COLO829 (cell line): ENCODE results near the gene TP53.

Experiments
- DNase-seq: peaks from one replicate; pipeline ENCODE4 v3.0.0; 2012; ENCODE audit warnings: low spot score

The TP53 gene

DNA sequence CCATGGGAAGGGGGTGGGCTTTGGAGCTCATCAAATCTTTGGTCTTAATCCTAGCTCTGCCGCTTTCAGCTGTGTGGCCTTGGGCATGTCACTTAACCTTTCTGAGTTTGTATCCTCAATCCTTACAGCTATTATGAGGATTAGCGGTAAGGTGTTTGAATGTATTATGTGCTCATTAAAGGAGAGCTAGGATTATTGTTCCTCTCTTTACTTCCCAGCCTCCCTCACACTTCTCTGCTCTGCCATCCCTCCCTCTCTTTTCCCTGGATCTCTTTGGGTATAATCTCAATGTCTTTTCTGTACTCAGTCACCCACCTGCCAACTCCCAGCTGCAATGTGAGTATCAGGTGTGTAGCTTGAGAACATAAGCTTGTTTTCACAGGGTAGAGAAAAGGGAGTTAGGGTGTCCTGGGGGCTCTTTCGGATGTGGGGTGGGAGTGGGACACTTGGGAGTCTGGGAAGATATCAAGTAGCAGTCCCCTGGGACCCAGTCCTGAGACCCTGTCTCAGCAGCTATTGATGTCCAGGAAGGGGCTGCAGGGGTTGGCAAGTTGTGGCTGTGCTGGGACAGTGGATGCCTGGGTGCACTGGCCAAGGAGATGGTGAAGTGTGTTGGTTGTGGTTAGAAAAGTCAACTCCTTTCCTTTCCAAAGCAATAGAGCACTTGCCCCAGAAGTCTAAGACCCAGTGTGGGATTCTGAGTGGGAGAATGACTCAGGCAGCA, 19.5 kb upstream of the TP53 start:
- DNase-seq: no peak

DNA sequence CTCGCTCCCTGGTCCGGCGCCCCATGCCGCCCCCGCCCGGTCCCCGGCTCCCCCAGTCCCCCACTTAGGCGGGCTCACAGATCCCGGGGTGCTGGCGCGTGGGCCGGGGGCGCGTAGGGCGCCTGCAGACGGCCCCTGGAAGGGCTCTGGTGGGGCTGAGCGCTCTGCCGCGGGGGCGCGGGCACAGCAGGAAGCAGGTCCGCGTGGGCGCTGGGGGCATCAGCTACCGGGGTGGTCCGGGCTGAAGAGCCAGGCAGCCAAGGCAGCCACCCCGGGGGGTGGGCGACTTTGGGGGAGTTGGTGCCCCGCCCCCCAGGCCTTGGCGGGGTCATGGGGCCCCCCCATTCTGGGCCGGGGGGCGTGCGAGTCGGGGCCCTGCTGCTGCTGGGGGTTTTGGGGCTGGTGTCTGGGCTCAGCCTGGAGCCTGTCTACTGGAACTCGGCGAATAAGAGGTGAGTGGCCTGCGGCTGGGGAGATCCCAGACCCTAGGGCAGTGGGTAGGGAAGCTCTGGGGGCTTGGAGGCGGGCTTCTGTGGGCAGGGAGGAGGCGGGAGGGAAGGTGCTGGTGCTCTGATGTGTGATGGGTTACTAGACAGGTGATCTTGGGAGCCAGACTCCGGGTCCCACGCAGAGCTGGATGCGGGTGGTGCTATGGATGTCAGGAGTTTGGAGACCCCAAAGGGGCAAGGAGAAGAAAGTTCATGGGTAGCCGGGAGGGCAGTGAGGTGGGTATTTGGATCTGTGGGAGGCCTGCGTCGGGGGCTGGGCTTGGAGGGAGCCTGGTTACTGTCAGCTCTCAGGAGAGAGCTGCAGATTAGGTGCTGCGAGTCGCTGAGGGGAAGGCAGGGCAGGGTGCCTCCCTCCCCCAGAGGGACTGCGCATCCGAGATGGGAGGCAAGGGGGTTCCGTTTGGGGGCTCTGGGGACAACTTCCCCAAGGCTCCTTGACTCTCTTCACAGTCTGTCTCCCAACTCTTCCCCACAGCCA, 18.3 kb upstream of the TP53 start:
- no peak for DNase-seq

DNA sequence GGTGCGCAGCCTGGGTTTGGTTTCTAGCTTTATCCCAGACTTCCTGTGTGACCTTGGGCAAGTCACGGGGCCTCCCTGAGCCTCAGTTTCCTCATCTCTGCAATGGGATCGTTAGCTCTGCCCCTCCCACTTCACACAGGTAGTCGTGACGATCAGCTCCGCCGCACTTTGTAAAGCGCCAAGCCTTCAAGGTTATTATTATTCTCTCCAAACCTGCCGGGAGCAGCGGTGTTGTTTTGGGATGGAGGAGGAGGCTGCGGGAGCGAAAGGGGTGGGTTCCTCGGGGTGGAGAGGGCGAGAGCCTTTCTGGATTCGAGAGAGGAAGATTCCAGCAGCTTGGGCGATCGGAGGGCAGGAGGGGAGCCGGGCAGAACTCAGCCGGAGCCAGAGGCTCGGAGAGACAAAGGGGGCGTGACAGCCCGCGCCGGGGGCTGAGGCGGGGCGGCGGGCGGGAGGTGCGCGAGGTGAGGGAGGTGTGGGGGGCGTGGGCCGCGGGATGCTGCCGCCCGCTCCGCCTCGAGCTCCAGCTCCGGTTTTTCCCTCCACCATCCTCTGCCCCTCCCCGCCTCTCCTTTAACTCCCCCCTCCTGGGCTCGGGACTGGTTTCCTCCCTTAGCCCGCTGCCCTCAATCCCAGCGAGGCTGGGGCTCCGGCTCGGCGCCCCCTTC, 17.4 kb upstream of the TP53 start, which contains the start of gene EFNB3:
EFNB3 (plus strand) TSS at position 602 of the 668 bp plus-strand sequence. CDS start 397 bp downstream, outside the sequence.
- DNase-seq: no peak

DNA sequence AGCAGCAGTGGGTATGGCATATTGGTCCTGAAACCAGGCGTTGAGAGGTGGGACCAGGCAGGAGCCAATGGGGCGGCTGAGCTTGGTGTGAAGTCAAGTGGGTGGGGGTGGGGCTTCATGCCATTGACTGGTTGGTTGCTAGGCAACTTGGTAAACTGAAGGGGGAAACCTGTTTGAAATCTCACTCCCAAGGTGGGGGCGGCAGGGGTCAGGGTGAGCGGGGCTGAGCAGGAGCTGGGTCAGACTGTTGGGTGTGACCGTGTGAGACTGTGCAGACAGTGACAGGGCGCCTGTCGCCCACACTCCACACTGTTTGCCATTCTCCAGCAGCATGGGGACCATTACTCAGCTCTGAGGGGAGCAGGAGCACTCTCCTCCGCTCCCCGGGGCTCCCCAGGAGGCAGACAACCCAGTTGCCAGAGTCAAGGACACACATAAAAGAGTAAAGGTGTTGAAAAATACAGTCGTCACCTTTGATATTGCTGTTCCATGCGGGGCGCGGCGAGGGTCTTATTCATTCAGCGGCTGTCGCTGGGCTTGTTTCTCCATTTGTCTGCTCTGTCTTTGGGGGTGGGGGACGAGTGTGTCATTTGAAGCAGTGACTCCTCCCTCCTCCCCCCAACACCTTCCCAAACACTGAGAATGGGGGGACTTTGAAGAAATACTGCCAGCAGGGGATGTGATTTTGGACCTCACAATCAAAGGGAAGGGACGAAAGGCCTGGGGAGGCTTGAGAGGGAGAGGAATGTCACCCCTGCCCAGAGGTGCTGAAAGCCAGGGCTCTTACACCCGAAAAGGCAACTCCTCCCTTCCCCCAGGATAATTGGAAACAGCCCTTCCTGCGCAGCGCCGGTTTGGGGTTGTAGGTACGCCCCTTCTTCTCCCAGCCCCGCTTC, 16.5 kb upstream of the TP53 start:
- DNase-seq: no peak

DNA sequence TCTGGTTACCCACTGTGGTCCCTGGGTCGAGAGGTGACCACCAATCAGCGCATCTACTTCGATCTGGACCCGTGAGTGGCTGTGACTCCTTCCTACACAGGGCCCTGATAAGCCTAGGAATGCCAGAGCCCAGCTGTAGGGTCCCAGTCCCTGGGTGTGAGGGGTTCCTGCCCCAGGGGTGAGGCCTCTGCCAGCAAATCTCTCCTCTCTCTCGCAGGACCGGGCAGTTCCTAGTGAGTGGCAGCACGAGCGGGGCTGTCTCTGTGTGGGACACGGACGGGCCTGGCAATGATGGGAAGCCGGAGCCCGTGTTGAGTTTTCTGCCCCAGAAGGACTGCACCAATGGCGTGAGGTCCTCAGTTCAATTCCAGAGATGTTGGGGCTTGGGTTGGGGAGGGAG, 15.5 kb upstream of the TP53 start:
- no peak for DNase-seq

DNA sequence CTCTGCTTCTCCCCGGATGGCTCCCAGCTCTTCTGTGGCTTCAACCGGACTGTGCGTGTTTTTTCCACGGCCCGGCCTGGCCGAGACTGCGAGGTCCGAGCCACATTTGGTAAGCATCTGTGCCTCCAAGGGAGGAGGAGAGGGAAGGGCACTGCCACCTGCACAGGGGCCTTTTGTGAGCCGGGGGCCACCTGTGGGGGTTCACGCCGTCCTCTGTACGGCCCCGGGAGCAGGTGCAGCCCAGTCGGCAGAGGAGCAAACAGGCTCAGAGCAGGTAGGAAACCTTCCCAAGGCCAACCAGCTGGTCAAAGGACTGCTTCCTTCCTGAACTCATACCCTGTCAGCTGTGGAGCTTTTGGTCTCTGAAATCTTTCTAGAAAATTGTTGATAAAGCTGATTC, 14.4 kb upstream of the TP53 start:
- DNase-seq: no peak

DNA sequence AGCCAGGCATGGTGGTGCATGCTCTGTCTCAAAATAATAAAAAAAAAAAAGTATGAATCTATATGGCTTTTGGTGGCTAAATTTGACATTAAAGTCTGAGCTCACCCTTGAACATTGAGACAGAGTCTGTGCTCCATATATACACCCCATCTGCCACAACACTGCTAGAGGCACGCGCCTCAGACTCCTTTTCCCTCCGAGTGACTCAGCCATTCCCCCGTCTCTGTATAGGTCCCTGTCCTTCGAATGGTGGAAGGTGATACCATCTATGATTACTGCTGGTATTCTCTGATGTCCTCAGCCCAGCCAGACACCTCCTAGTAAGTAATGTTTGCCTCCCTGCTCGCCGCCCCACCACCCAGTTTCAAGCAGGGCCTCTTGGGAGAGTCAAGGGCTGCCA, 13.2 kb upstream of the TP53 start:
- DNase-seq: no peak

DNA sequence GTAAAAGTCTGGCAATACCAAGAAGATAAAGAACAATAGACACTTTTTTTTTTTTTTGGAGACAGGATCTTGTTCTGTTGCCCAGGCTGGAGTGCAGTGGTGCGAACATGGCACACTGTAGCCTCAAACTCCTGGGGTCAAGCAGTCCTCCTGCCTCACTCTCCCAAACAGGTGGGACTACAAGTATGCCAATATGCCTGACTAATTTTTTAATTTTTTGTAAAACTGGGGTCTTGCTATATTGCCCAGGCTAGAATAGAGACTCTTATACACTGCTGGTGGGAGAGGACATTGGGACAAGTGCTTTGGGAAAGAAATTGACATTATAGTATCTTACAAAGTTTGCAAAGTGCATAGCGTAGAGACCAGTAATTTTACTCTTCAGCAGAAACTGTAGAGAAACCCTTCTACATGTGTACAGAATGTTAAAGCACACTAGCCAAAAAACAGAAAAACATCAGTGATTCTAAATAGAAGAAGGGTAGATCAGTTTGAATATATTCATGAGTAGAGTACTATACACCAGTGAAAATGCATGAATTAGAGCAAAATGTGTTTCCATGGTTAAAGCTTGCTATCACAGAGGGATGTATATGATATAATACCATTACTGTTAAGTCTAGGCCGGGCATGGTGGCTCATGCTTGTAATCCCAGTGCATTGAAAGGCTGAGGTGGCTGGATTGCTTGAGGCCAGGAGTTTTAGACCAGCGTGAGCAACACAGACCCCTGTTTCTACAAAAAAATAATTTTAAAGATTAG, 10.7 kb upstream of the TP53 start:
- no peak for DNase-seq

DNA sequence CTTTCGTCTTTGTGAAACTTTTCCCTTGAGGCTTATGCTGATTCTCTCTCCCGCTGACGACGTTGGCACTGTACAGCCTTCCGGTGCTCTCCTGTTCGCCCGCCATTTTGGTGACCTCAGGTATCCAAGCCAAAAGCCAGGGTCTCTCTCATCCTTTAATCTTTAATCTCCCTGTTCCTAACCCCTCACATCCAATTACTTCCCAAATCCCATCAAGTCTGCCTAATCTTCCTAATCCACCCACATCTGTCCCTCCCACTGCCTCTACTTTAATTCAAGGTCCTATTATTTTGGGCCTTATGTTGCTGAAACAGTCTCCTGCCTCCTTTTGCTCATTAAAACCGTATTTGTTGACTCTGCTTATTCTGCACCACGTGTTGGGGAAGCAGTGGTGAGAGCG, 8.3 kb upstream of the TP53 start:
- DNase-seq: no peak

DNA sequence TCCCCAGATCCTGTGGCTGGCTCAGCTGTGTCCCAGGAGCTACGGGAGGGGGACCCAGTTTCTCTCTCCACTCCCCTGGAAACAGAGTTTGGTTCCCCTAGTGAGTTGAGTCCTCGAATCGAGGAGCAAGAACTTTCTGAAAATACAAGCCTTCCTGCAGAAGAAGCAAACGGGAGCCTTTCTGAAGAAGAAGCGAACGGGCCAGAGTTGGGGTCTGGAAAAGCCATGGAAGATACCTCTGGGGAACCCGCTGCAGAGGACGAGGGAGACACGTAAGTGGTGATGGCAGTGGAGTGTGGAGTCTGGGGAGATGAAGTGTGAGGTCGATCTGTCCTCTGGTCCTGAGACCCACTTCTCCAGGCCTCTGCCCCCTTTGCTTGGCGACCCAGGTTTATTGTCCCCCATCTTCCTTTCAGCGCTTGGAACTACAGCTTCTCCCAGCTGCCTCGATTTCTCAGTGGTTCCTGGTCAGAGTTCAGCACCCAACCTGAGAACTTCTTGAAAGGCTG, 1.6 kb upstream of the TP53 start:
- DNase-seq: no peak

DNA sequence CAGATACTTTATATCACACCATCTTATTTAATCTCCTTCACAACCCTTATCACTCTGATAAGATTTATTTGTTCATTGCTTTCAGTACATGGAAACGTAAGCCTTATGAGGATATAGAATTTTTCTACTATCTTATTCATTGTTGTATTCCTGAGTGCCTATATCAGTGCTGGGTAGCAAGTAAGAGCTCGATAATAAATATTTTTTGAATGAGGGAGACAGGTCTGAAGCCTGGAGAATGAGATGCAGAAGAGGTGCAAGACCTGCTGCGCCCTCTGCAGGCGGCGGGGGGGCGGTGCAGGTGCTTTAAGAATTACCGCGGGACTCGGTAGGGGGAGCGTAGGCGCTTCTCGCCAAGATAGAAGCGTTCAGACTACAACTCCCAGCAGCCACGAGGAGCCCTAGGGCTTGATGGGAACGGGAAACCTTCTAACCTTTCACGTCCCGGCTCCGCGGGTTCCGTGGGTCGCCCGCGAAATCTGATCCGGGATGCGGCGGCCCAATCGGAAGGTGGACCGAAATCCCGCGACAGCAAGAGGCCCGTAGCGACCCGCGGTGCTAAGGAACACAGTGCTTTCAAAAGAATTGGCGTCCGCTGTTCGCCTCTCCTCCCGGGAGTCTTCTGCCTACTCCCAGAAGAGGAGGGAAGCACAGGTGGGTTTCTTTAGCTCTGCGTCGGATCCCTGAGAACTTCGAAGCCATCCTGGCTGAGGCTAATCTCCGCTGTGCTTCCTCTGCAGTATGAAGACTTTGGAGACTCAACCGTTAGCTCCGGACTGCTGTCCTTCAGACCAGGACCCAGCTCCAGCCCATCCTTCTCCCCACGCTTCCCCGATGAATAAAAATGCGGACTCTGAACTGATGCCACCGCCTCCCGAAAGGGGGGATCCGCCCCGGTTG, 868 bp upstream of the TP53 start, which contains the start of gene WRAP53:
WRAP53 (plus strand) TSS at position 570 of the 900 bp plus-strand sequence; CDS start at position 742, 172 bp downstream.
- peak; percentile 97 for DNase-seq

DNA sequence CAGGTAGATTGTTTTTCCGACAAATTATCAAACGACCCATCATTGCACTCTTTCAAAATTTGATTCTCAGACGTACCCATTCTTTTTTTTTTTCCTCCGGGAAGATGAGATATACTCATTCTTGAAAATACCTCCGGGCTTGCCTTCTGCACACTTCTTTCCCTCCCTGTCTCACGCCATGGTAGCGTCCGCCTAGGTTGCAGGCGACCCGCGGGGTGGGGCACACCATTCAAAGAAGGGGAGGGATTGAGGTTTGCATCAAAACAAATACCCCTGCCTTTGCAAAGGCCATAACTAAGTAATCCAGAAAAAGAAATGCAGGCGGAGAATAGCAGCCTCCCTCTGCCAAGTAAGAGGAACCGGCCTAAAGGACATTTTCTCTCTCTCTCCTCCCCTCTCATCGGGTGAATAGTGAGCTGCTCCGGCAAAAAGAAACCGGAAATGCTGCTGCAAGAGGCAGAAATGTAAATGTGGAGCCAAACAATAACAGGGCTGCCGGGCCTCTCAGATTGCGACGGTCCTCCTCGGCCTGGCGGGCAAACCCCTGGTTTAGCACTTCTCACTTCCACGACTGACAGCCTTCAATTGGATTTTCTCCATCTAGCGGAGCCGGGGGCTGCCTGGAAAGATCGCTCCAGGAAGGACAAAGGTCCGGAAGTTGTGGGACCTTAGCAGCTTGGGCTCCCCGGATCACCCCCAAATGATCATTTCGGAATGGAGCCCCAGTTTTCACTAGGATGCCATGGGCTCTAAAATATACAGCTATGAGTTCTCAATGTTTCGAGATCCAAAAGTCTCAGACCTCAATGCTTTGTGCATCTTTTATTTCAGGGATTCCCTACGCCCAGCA, 843 bp downstream of the TP53 start:
- DNase-seq: peak; percentile 77

DNA sequence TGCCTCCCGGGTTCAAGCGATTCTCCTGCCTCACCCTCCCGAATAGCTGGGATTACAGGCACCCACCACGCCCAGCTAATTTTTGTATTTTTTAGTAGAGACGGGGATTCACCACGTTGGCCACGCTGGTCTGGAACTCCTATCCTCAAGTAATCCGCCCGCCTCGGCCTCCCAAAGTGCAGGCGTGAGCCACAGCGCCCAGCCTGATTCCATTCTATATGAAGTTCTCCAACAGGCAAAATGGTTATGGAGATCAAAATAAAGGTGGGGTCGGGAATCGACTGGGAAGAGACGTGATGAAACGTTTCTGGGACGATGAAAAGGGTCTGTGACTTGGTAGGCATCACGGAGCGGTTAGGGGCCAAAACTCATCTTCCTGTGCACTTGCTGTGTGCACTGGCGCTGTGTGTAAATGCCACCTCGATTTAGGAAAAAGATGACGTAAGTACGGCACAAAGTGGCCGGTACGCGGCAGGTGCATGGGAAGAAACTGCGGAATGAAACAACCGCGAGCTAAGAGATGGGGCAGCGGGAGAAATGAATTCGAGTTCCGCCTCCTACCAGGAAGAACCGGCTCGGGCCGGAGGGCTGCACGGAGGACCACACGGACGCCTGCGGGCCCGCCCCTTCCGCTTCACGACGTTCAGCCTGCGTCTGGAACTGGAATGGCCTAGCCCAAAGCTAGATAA, 1.6 kb downstream of the TP53 start:
- peak; percentile 86 for DNase-seq

DNA sequence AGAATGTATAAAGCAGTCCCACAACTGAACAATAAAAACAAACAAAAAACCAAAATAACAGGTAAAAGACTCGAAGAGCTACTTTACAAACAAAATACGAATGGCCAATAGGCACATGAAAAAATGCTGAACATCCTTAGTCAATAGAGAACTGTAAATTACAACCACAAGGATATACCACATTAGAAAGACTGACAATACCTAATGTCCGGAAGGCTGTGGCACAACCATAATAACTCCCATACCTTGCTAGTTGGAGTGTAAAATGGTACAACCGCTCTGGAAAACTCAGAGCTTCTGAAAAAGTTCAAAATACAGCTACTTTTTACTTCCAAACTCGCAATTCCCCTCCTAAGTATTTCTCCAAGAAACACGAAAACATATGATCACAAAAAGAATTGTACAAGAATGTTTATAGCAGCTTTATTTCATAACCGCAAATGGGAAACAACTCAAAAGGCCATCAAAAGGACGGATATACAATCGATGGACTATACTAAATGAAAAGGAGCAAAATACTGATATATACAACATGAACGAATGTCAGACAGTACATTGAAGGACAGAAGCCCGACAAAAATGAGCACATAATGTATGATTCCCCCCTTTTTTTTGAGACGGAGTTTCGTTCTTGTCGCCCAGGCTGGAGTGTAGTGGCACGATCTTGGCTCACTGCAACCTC, 2.3 kb downstream of the TP53 start:
- DNase-seq: no peak

DNA sequence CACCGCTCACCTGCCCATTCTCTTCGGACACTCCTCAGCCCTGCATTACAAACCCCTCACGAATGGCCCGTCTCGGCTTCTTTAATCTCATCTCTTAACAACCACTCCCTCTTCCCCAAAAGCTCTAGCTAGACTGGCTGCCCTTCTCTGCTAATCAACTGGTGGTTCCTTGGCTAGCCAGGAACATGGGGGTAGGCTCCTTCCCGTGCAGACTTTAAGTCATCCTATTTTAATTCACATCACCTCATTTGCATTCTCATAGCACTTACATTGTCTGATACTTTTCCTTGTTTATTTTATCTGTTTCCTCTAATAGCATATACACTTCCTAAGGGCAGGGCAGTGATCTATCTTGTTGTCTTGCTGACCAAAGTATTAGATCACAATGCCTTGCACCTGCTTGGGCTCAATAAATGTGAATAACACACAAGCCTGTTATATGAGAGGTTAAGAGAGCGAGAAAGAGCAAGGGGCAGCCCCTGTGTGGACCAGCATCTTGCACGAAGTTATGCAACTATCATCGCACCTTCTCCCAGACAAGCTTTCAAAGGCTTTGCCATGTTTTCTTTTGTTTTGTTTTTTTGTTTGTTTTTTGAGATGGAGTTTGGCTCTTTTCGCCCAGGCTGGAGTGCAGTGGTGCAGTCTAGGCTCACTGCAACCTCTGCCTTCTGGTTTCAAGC, 9.8 kb downstream of the TP53 start:
- DNase-seq: no peak

DNA sequence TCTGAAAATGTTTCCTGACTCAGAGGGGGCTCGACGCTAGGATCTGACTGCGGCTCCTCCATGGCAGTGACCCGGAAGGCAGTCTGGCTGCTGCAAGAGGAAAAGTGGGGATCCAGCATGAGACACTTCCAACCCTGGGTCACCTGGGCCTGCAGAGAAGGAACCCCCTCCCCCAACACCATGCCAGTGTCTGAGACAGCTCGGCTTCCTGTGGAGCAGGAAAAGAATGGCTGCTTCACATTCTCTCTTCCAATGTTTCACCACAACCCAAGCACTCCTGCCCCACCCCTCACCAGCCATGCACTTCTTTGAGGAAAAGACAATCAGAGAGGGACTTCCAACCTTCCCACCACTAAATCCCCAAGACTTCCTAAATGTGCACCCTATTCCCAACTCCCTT, 10.8 kb downstream of the TP53 start:
- no peak for DNase-seq

DNA sequence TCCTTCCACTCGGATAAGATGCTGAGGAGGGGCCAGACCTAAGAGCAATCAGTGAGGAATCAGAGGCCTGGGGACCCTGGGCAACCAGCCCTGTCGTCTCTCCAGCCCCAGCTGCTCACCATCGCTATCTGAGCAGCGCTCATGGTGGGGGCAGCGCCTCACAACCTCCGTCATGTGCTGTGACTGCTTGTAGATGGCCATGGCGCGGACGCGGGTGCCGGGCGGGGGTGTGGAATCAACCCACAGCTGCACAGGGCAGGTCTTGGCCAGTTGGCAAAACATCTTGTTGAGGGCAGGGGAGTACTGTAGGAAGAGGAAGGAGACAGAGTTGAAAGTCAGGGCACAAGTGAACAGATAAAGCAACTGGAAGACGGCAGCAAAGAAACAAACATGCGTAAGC, 12.4 kb downstream of the TP53 start:
- DNase-seq: no peak
